ENCODE data around the gene RPS15.

DNA sequence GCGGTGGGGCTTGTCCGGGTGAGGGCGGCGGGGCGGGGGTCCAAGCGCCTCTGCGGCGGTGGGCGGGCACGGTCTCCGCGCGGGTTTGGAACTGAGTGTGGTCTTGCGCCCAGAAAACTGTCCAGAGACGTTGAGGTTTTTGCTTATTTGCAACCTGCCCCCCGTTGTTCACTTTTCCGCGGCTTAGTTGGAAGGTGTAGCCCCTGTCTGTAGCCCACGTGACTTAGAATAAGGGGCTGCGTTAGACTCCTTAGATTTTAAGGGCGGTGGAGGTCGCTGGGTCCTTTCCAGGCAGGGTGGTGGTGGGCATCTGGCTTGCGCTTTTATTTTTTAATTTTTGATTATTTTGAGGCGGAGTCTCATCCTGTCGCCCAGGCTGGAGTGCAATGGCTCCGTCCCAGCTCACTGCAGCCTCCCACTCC, 748 bp downstream of the RPS15 start:
- no peak for TF ChIP-seq CTCF (IDR thresholded peaks at IDR 0.05; ENCODE audit: low read depth, low read length, missing input control)
- no peak for TF ChIP-seq EGR1 (IDR thresholded peaks at IDR 0.05; ENCODE audit: low read depth in 2 of 2)
- no peak for TF ChIP-seq TAF1 (conservative IDR thresholded peaks at IDR 0.05)
- no peak for TF ChIP-seq RAD21 (IDR thresholded peaks at IDR 0.05)
- no peak for TF ChIP-seq YY1 (IDR thresholded peaks at IDR 0.05)
- TF ChIP-seq, protein P1, sequence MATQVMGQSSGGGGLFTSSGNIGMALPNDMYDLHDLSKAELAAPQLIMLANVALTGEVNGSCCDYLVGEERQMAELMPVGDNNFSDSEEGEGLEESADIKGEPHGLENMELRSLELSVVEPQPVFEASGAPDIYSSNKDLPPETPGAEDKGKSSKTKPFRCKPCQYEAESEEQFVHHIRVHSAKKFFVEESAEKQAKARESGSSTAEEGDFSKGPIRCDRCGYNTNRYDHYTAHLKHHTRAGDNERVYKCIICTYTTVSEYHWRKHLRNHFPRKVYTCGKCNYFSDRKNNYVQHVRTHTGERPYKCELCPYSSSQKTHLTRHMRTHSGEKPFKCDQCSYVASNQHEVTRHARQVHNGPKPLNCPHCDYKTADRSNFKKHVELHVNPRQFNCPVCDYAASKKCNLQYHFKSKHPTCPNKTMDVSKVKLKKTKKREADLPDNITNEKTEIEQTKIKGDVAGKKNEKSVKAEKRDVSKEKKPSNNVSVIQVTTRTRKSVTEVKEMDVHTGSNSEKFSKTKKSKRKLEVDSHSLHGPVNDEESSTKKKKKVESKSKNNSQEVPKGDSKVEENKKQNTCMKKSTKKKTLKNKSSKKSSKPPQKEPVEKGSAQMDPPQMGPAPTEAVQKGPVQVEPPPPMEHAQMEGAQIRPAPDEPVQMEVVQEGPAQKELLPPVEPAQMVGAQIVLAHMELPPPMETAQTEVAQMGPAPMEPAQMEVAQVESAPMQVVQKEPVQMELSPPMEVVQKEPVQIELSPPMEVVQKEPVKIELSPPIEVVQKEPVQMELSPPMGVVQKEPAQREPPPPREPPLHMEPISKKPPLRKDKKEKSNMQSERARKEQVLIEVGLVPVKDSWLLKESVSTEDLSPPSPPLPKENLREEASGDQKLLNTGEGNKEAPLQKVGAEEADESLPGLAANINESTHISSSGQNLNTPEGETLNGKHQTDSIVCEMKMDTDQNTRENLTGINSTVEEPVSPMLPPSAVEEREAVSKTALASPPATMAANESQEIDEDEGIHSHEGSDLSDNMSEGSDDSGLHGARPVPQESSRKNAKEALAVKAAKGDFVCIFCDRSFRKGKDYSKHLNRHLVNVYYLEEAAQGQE (IDR thresholded peaks at IDR 0.05) = no peak
- TF ChIP-seq FOXA1 (IDR thresholded peaks at IDR 0.05) = no peak
- no peak for TF ChIP-seq ATF3 (IDR thresholded peaks at IDR 0.05)
- no peak for TF ChIP-seq NR2F2 (IDR thresholded peaks at IDR 0.05)
- no peak for TF ChIP-seq MAX (IDR thresholded peaks at IDR 0.05)
- TF ChIP-seq JUND (IDR thresholded peaks at IDR 0.05) = no peak
- no peak for TF ChIP-seq RXRA (IDR thresholded peaks at IDR 0.05)
- TF ChIP-seq HNF4G (IDR thresholded peaks at IDR 0.05) = no peak
- no peak for TF ChIP-seq SP1 (IDR thresholded peaks at IDR 0.05)
